GM18499 (cell line): ENCODE measurements around the gene ALX4.

Experiments used
- ATAC-seq: cut with Tn5 transposase; IDR thresholded peaks from one replicate; pipeline ENCODE4 v1.9.1; 2021; ENCODE audit warnings: moderate number of reproducible peaks; ENCODE audit not compliant: insufficient read depth, unreplicated experiment

Gene ALX4

GRCh38 chr11:44335919-44336318 is 26.0 kb upstream of the ALX4 start:
- ATAC-seq: no peak

GRCh38 chr11:44335052-44335760 is 25.3 kb upstream of the ALX4 start:
- no peak for ATAC-seq

- ATAC-seq: no peak
Measured at GRCh38 chr11:44334356-44335004, 24.5 kb upstream of the ALX4 start.

DNA sequence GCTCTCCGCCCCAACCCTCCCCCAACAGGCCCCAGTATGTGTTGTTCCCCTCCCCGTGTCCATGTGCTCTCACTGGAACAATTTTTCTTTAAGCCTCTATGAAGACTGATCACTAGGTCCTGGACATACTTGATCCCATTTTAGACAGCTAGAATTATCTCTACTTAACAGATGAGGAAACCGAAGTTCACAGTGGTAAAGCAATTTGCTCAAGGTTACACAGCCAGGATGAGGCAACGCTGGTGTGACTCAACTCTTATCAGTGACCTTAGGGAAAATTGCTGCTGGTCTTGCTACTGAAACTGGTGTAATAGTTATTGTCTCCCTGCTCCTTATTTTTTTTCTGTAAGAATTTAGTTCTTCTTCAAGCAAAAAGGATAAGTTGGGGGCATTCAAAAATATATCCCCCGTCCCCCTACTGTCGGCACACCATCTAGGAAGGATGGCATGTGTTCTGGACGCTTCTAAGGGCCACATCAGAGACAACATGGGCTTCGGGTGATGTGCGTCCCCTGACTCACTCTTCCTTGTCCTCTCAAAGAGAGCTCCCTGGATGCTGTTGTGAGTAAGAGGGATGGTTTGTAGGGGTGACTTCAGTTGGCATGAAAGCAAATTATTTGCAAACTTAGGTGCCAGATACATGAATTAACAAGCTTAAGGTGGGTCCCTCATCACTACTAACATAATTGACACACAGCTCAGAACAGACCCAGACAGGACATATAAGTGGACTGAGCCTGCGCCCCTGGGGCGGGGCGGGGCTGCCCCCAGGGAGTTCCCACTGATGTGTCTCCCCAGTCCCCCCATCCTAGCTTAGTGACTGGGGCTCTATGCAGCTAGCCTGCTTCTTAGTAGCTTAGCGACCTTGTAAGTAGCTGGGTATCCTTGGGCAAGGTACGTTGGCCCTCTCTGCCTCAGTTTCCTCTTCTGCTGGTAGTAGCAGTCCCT is 23.6 kb upstream of the ALX4 start:
- ATAC-seq: no peak

DNA sequence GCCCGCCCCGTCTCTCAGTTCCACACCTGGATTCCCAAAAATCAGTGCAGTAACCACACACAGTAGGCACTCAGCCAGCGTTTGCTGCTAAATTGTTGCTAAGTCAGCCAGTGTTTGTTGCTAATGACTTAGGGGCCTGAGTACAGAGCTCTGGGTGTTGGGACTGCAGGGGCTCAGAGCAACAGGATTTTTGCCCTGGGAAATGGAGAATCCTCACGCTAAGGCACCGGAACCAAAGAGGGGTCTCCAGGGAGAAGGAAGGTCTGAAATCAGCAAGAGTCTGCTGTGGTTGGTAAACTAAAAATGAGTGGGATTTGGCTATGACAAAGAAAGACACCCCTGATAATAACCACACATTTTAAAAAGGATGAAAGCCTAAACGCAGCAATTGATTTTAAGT is 22.7 kb upstream of the ALX4 start:
- ATAC-seq: no peak

DNA sequence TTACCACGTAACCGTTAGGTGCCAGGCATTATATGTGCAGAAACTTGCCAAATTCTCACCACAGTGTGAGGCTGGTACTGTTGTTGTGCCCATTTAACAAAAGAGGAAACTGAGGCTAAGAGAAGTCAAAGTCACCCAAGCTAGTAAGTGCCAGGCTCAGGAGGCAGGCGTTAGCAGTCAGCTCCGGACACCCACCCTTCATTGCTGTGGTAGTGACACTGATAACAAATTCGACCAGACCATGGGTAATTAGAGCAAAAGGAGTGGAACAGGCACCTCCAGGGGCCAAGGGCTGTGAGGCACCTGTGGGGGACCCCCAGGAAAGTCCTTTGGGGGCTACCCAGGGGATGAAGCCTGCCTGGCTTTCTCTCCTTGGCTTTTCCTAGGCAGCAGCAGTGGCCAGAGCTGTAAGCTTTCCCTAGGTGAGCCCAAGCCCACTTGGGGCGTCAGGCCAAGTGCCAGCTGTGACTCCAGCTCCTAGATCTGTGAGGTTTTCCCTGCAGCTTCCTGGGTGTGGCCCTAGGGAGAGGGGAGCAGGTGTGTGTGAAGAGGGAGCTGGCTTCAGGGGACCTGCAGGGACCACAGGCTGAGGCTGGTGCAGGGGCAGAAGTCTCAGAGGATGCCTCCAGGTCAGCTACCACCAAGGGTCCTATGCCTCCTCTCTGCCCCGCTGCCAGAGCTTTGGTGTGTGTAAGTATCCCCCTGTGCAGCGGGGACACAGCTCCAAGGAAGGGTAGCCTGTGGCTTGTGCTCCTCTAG is 19.7 kb upstream of the ALX4 start:
- no peak for ATAC-seq

DNA sequence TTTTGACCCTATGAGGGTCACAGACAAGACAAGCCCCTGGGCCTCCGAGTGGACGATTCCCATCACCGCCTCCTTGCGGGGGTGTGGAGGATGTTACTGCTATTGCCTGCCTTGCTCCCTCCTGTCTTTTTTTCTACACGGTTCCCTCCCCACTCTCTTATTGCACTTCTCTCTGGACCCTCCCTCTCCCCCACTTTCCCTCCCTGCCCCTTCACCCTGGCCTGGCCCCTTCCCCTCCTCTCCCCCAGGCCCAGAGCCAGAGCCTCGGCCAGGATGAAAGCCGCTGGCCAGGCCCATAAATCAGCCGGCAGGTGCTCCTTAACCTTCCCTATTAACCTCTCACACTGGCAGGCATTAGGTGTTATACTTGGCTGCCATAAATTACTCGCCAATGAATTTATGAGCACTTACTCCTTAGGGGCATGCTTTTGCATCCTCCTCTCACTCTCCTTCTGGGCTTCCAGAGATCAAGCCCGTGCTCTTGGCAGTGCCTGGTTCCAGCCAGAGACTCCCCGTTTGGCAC is 18.3 kb upstream of the ALX4 start:
- no peak for ATAC-seq

DNA sequence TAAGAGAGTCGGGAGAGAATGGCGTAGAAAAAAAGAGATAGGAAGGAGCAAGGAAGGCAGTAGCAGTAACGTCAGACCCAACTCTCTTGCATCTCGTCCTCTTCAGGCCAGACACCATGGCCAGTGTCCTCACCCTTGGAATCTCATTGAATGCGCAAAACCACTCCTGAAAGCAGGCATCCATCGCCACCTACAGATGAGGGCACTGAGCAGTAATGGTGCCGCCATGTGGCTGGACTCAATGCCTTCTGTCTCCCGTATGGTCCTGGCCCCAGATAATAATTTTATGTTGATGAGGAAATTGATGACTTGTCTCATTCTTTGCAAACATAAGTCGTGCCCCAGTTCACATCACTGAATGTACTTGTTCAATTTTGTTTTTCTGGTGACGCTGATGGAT is 17.8 kb upstream of the ALX4 start:
- ATAC-seq: no peak

GRCh38 chr11:44326615-44327475 is 16.9 kb upstream of the ALX4 start:
- no peak for ATAC-seq

DNA sequence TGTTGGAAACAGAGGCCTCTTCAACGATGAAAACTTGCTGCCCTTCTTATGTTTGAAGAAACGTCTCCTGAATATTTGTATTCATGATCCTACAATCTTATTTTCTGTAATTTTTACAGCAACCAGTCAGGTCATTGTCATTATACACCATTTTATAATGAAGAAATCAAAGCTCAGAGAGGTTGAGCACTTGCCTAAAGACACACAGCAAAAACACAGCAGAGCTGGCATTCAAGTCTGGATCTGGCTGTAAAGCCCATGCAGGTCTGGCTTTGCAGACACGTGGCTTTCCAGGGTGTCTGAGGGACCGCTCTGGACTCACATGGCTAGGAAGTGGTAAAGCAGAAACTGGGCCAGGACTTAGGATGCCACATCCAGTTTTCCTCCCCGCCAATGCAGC is 15.8 kb upstream of the ALX4 start:
- no peak for ATAC-seq

DNA sequence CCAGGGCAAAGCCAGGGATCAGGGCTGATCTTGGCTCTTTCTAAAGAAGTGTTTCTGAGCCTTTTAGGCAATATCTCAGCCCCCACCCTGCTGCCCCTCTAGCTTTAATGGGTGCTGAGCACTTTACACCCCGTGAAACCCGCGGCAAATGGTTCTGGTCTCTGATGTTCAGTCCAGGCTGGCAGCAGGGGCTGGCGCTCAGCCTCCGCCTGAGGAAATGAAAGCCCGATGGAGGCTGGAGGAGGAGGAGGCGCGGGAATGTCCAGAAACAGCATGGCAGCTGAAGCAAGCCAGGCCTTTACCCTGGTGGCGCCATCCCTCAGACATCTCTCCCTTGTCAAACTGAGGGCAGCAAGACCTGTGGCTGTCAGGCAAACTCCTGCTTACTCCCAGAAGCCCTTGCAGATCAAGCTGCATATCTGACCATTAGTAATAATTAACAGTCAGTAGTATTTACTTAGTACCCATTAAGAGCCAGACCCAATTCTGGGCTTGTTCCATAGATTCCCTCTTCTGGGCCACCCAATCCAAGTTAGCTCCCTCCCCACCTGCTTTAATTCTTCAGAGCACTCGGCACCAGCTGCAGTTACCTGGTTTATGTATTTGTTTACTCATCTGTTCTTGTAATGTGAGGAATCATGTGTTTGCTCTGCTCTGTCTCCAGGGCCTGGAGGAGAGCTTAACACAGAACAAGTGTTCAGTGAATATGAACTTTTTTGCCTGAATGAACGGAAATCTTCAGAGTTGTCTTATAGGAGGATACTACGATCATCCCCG is 15.0 kb upstream of the ALX4 start:
- no peak for ATAC-seq

DNA sequence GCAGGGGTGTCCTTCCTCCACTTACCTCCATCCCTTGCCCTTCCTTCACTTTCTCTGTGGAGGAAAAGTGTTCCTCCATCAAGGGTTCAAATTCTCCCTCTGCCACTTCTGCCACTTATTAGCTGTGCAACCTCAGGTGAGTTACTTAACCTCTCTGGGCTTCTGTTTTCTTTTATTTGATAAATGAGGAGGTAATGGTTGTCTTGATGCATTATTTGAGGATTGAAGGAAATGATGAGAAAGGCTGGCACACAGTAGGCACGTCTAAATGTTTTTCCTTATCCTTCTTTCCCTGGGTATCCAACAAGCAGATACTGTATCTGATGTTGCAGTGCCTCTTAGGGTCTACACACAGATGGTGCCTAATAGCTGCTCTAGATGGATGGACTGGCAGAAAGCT is 14.3 kb upstream of the ALX4 start:
- ATAC-seq: no peak

DNA sequence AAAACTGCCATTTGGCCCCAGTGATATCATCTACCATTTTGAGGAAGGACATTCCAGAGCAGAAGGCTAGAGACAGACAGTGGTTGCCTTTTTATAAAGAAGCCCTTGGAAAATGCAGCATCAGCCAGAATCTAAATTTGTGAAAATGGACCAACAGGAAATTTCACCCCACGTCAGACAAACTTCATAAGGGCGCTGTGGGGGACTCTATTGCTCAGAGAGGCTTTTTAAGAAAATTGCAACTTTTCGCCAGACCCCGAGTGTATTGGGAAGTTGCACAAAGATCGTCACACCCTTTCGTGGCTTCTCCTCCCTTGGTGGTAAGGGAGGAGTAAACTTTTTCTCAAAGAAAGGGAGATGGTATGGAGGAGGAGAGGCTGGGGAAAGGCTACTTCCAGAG is 12.3 kb upstream of the ALX4 start:
- no peak for ATAC-seq

DNA sequence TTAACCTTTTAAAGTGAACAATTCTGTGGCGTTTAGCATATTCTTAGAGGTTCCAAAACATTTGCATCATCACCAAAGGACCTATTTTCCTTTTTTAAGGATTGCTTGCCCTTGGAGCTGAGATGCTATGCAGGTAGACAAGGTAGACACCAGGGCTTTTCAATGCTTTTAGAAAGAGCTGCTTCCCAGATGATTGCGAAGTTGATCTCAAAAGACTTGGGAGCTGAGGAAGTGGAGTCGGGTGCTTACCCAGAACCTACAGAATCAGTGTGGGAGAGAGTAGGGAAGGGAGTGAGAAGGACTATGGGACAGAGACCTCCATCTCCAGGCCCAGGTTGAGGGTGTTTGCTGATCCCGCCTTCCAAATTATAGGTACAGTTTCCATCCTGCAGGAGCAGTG is 11.1 kb upstream of the ALX4 start:
- ATAC-seq: no peak

- no peak for ATAC-seq
Measured at GRCh38 chr11:44320289-44320973, 10.5 kb upstream of the ALX4 start.

DNA sequence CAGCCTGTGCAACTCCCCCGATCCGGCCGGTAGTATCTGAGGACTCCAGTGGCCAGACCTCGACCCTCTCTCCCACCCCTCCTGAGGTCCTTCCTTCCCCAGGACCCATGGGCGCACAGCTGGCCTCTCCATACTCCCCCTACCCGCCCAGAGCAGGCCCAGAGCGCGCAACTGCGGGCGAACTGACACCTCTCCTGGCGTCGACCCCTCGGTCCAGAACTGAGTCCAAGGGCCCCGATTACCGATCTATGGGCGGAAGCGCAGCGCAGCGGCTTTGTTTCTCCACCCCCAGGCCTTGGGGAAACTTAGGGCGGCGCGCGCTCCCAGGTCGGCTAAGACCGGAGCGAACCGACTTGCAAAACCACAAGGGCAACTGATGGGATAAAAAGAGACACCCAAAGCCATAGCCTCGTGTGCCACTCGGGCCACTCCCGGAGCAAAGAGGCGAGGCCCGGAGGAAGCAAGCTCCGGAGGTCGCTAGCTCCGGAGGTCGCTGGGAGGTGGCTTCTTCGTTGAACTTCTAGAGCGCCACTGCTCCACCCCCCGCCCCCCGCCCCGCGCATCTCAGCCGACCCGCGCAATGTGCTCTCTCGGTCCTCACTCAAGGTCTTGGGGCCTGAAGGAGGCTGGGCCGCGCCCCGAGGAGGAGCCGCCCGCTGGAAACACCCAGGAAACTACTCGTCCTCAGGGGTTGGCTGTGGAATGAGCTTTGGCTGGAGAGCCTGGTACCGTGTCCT is 9.8 kb upstream of the ALX4 start:
- no peak for ATAC-seq

DNA sequence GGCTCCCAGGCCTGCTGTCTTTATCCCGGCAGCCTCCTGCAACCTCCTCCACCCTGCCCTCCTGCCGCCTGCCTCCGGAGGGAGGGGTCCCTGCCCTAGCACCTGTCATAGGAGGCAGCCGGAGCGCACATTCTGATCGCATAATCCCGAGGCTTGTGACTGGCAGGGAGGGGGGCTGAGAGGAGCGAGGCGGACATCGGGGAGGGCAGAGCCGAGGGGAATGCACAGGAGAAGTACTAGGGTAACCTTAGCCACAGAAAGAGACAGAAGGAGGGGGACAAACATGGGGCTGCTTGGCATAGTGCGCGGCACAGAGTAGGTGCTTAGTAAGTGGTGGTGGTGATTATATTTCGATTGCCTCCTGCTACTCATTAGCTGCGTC is 9.2 kb upstream of the ALX4 start:
- no peak for ATAC-seq
